HepG2 (cell line): ENCODE measurements around the gene UAP1L1. TPM values are rescaled to one million over a fixed set of nuclear protein-coding genes. Genes with fewer than 3 reads are reported as not detected.

Experiments
- ARID2 ChIP-seq: sonication (generic); formaldehyde crosslinking; IDR thresholded peaks from 2 replicates; pipeline ENCODE4 v1.8.1; 2022; ENCODE audit warnings: mild to moderate bottlenecking, missing genetic modification reagents, borderline replicate concordance
- ARNT2 ChIP-seq: sonication (generic); formaldehyde crosslinking; IDR thresholded peaks from 2 replicates; pipeline ENCODE4 v1.8.0; 2022; ENCODE audit warnings: mild to moderate bottlenecking, low read depth, missing genetic modification reagents, moderate library complexity
- CCAR2 ChIP-seq: fragments of 200-400 bp; formaldehyde crosslinking; optimal IDR thresholded peaks from 2 replicates; pipeline ENCODE3; 2018; ENCODE audit warnings: low read depth, mild to moderate bottlenecking, low read length, moderate library complexity
- CEBPZ ChIP-seq: IDR thresholded peaks from 2 replicates; pipeline ENCODE4 v1.6.1; 2012; ENCODE audit warnings: low read length, improper control_type of control experiment
- GATAD2A ChIP-seq: IDR thresholded peaks from 2 replicates; pipeline ENCODE4 v1.6.1; 2016
- IKZF4 ChIP-seq: sonication (generic); formaldehyde crosslinking; IDR thresholded peaks from 2 replicates; pipeline ENCODE4 v1.5.1; 2020; ENCODE audit warnings: borderline replicate concordance, mild to moderate bottlenecking, low read depth, missing genetic modification reagents; ENCODE audit errors: not compliant biosample characterization
- KLF16 ChIP-seq, 2 experiments: sonication (generic) in 1 of 2; formaldehyde crosslinking in 1 of 2; IDR thresholded peaks; 2 replicates each; pipeline versions ENCODE4 v1.6.1 to v1.8.0; 2016 to 2023; ENCODE audit warnings: missing genetic modification reagents in 2 of 2, missing compliant biosample characterization in 1 of 2
- RARA ChIP-seq: IDR thresholded peaks from 2 replicates; pipeline ENCODE4 v1.6.1; 2016; ENCODE audit warnings: missing genetic modification reagents, missing compliant biosample characterization
- SETDB1 ChIP-seq: sonication (generic); formaldehyde crosslinking; IDR thresholded peaks from 2 replicates; pipeline ENCODE4 v1.5.1; 2020; ENCODE audit warnings: missing genetic modification reagents, mild to moderate bottlenecking, borderline replicate concordance
- SOX13 ChIP-seq, 3 experiments: fragments of 450-650 bp in 1 of 3; sonication (generic) in 1 of 3; formaldehyde crosslinking in 1 of 3; IDR thresholded peaks in 2 of 3; conservative IDR thresholded peaks in 1 of 3; 2 replicates each; pipeline versions ENCODE4 v1.5.0 to v1.6.1; 2016 to 2020; ENCODE audit warnings: antibody characterized with exemption in 1 of 3, mild to moderate bottlenecking in 1 of 3, missing compliant biosample characterization in 1 of 3, missing genetic modification reagents in 1 of 3, moderate library complexity in 1 of 3
- SPEN ChIP-seq: sonication (generic); formaldehyde crosslinking; IDR thresholded peaks from 2 replicates; pipeline ENCODE4 v1.5.1; 2020; ENCODE audit warnings: low read depth, mild to moderate bottlenecking, missing genetic modification reagents
- SRF ChIP-seq: IDR thresholded peaks from 2 replicates; pipeline ENCODE4 v1.6.1; 2011; ENCODE audit warnings: mild to moderate bottlenecking, low read depth, low read length, moderate library complexity
- TCF7L2 ChIP-seq: IDR thresholded peaks from 2 replicates; pipeline ENCODE4 v1.6.1; 2011; ENCODE audit warnings: mild to moderate bottlenecking, low read depth, low read length, moderate library complexity
- TFDP1 ChIP-seq: IDR thresholded peaks from 2 replicates; pipeline ENCODE4 v1.6.1; 2016; ENCODE audit warnings: missing compliant biosample characterization, missing genetic modification reagents, borderline replicate concordance
- ZNF672 ChIP-seq: sonication (generic); formaldehyde crosslinking; IDR thresholded peaks from 2 replicates; pipeline ENCODE4 v1.8.1; 2022; ENCODE audit warnings: missing genetic modification reagents
- ZNF687 ChIP-seq: sonication (generic); formaldehyde crosslinking; IDR thresholded peaks from 2 replicates; pipeline ENCODE4 v1.5.1; 2020; ENCODE audit warnings: mild to moderate bottlenecking, missing genetic modification reagents, moderate library complexity
- ZNF766 ChIP-seq: sonication (generic); formaldehyde crosslinking; IDR thresholded peaks from 2 replicates; pipeline ENCODE4 v1.5.0; 2020; ENCODE audit warnings: missing genetic modification reagents, borderline replicate concordance
- polyA plus RNA-seq, 8 experiments: library from polyadenylated mRNA; depleted of rRNA in 3 of 8; stranded (reverse) in 7 of 8; unstranded in 1 of 8; fragments of >200 nt; fragmentation: Illumina TruSeq in 4 of 8; extraction: Trizol in 4 of 8; gene quantifications; 2 replicates each; pipeline versions ENCODE4 v1.2.1 to v1.2.3, GENCODE V29; 2011 to 2016; ENCODE audit warnings: low read depth in 4 of 8, missing spikeins in 1 of 8, mixed read lengths in 1 of 8; ENCODE audit not compliant: insufficient read depth in 1 of 8
- total RNA-seq, 5 experiments: library from RNA; depleted of rRNA; stranded (reverse); fragments of >200 nt; fragmentation: Illumina TruSeq; extraction: Trizol; gene quantifications; 2 replicates each; pipeline ENCODE4 v1.2.3, GENCODE V29; 2016; ENCODE audit warnings: low read depth in 1 of 5

Gene UAP1L1
- total and polyA plus RNA-seq, 2 of the 13 experiments (the other 11 are each of a cell fraction or from before 2014, with no cell fraction given), result 5.4 to 6.4 TPM

- TF ChIP-seq ZNF766 (CRISPR knock-in tag) (peak; percentile 39; the same call in 1 of the 2 replicates), TFDP1 (peak; percentile 57; the same call in 1 of the 2 replicates), CEBPZ (no peak), SPEN (CRISPR knock-in tag) (peak; percentile 83), SRF (no peak), CCAR2 (no peak), ARID2 (CRISPR knock-in tag) (no peak), IKZF4 (CRISPR knock-in tag) (peak; percentile 54), SETDB1 (CRISPR knock-in tag) (no peak), KLF16 (CRISPR knock-in tag; IDR thresholded peaks at IDR 0.05) (peak in 1 of 2 experiments; percentile 36; a peak in 1 of 4 replicates), ZNF672 (CRISPR knock-in tag) (no peak), RARA (CRISPR knock-in tag) (no peak), GATAD2A (peak; percentile 68), SOX13 (IDR thresholded peaks at IDR 0.05) (no peak), SOX13 (CRISPR knock-in tag; conservative IDR thresholded peaks at IDR 0.05 in 1 of 2, IDR thresholded peaks at IDR 0.05 in 1 of 2) (no peak; a peak in 2 of 4 replicates), TCF7L2 (no peak), ARNT2 (CRISPR knock-in tag) (no peak; the same call in 1 of the 2 replicates), ZNF687 (CRISPR knock-in tag) (peak; percentile 90)
Observed at GRCh38 chr9:137086531-137087408, 9.5 kb downstream of the UAP1L1 start, which contains the start of gene MAN1B1 (continued).
